Measurements from ENCODE around the gene SRSF1. TPM values are rescaled to one million over a fixed set of nuclear protein-coding genes. Genes with fewer than 3 reads are reported as not detected.

SRSF1 gene
- polyA plus RNA-seq, 2 of the 4 experiments (the other 2 are of a cell fraction), result 364 to 490 TPM

DNA sequence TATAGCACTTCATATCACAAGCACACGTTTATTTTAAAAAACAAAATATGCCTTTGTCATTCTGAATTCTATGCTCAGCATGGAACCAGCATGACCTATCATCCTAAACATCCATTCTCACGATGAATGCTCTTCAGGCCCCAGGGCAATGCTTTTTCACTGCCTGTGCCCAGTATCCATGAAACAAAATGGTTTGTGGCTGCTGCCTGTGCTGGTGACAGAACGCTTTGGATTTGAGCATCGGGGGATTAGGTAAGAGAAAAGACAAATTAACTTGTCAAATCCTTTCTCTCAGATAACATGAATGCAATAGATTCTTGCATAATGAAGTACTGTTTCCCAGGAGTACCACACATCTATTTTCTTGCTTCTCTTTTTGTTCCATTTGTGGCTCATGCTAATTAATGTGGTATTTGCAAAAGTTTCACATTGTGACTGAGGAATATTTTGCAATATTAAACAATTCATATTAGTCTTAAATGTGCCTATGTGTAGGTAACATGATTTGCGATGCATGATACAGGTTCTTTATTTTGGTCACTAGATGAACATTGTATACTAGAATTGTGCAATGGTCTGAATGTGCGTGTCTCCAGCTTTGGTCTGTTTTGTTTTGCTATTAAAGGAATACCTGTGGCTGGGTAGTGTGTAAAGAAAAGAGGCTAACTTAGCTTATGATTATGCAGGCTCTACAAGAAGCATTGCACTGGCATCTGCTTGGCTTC is 25.8 kb upstream of the SRSF1 start:
- ChIA-PET CTCF (interaction anchor here (1.2 to 2.1 kb wide), 2 partner anchors 14 to 33 kb away, joined by 3 to 8 read pairs; no protein-coding TSS in a partner anchor), POLR2A (no interaction called here)
- FAIRE-seq, result peak; percentile 23
- WGBS (ENCODE audit: missing lambda C conversion rate), result 26% methylated on average over 6 of the region's 6 CpGs
- no peak overlapping the region for H3K27ac ChIP-seq
- H3K4me3 ChIP-seq, result no peak overlapping the region
- peaks cover 16% of the 10 kb centered on the region for H3K9me3 ChIP-seq
- H3K4me1 ChIP-seq, result no peaks in the 10 kb centered on the region
- TF ChIP-seq ZC3H11A (IDR thresholded peaks at IDR 0.05), result no peak
- peak in 1 of 2 experiments; percentile 34; a peak in 1 of 4 replicates for TF ChIP-seq CEBPB (IDR thresholded peaks at IDR 0.05)
- no peak for TF ChIP-seq EHMT2 (IDR thresholded peaks at IDR 0.05; ENCODE audit: low read depth)
- no peak for TF ChIP-seq HOXB5 (CRISPR knock-in tag; IDR thresholded peaks at IDR 0.05)
- H3K4me2 ChIP-seq, result no peak overlapping the region
- DNase-seq (ENCODE audit: low read depth in 1 of 2, low spot score in 1 of 2), result no peak
- no peak for ATAC-seq

- ATAC-seq (no peak), FAIRE-seq (no peak), DNase-seq (ENCODE audit: low read depth in 1 of 2, low spot score in 1 of 2) (peak in 1 of 2 experiments; percentile 21)
- TF ChIP-seq, protein P1, sequence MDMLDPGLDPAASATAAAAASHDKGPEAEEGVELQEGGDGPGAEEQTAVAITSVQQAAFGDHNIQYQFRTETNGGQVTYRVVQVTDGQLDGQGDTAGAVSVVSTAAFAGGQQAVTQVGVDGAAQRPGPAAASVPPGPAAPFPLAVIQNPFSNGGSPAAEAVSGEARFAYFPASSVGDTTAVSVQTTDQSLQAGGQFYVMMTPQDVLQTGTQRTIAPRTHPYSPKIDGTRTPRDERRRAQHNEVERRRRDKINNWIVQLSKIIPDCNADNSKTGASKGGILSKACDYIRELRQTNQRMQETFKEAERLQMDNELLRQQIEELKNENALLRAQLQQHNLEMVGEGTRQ (IDR thresholded peaks at IDR 0.05), result no peak
- TF ChIP-seq HOXB13 (CRISPR knock-in tag; IDR thresholded peaks at IDR 0.05; ENCODE audit: low read depth), result no peak
- TF ChIP-seq, protein P2, sequence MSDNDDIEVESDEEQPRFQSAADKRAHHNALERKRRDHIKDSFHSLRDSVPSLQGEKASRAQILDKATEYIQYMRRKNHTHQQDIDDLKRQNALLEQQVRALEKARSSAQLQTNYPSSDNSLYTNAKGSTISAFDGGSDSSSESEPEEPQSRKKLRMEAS (IDR thresholded peaks at IDR 0.05), result no peak
- no peak for TF ChIP-seq MAFK (IDR thresholded peaks at IDR 0.05; ENCODE audit: partially characterized antibody)
- TF ChIP-seq JUNB (IDR thresholded peaks at IDR 0.05), result no peak
- TF ChIP-seq GATA3 (IDR thresholded peaks at IDR 0.05; ENCODE audit: borderline replicate concordance), result no peak
- TF ChIP-seq CHD4 (IDR thresholded peaks at IDR 0.05; ENCODE audit: borderline replicate concordance), result no peak
- TF ChIP-seq HEYL (CRISPR knock-in tag; IDR thresholded peaks at IDR 0.05), result no peak
- no peak for TF ChIP-seq MYC (IDR thresholded peaks at IDR 0.05; ENCODE audit: borderline replicate concordance, low read length)
- no peak for TF ChIP-seq ZC3H11A (IDR thresholded peaks at IDR 0.05)
- TF ChIP-seq ELK1 (IDR thresholded peaks at IDR 0.05; ENCODE audit: low read depth, low read length), result no peak
- Histone ChIP-seq H3K4me2 (no peak overlapping the region), H3K4me3 (no peak overlapping the region), H3K27ac (no peak overlapping the region), H3K9me3 (peaks cover 17% of the 10 kb centered on the region), H3K4me1 (no peaks in the 10 kb centered on the region)
- POLR2A ChIA-PET, result interaction anchor here (0.6 kb wide), 1 partner anchor 9 kb away, joined by 6 read pairs; no protein-coding TSS in a partner anchor
- CTCF ChIA-PET, result no interaction called here
These were observed 21.5 kb upstream of the SRSF1 start for GRCh38 chr17:58028578-58028977.

DNA sequence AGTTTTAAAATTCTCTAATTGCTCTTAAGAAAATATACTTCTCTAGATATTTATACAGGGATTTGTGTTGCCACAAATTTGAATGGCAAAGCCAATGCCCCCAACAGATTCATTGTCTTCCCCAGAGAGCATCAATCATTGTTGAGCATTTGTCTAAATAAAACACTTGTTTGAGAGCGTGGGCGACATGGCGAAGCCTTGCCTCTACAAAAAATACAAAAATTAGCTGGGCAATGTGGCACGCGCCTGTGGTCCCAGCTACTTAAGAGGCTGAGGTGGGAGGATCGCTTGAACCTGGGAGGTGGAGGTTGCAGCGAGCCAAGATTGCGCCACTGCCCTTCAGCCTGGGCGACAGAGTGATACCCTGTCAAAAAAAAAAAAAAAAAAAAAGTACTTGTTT is 13.4 kb upstream of the SRSF1 start:
- H3K4me2 ChIP-seq, result no peak overlapping the region
- ATAC-seq (no peak), FAIRE-seq (no peak), DNase-seq (ENCODE audit: low read depth in 1 of 2, low spot score in 1 of 2) (no peak)
- TF ChIP-seq PHF8 (IDR thresholded peaks at IDR 0.05; ENCODE audit: borderline replicate concordance, low read depth) (no peak), POLR2A (IDR thresholded peaks at IDR 0.05; ENCODE audit: low read length) (no peak), KDM1A (IDR thresholded peaks at IDR 0.05; ENCODE audit: low read depth) (no peak), CEBPB (IDR thresholded peaks at IDR 0.05) (no peak), NR3C1 (IDR thresholded peaks at IDR 0.05) (no peak), MAZ (IDR thresholded peaks at IDR 0.05; ENCODE audit: borderline replicate concordance, low read depth, low read length) (no peak), ZSCAN20 (CRISPR knock-in tag; IDR thresholded peaks at IDR 0.05) (no peak), RFX5 (IDR thresholded peaks at IDR 0.05) (no peak), RNF2 (IDR thresholded peaks at IDR 0.05; ENCODE audit: borderline replicate concordance, low read depth) (no peak), NPAS2 (CRISPR knock-in tag; IDR thresholded peaks at IDR 0.05; ENCODE audit: borderline replicate concordance) (no peak), ESRRA (IDR thresholded peaks at IDR 0.05; ENCODE audit: borderline replicate concordance, low read length) (no peak), FOXS1 (CRISPR knock-in tag; IDR thresholded peaks at IDR 0.05) (no peak), HOXA7 (CRISPR knock-in tag; IDR thresholded peaks at IDR 0.05) (no peak), EHF (CRISPR knock-in tag; IDR thresholded peaks at IDR 0.05) (no peak), RARB (CRISPR knock-in tag; IDR thresholded peaks at IDR 0.05) (no peak), BHLHE40 (IDR thresholded peaks at IDR 0.05; ENCODE audit: low read depth, low read length) (no peak)
- TF ChIP-seq, protein P2 (IDR thresholded peaks at IDR 0.05), result no peak
- TF ChIP-seq, protein P3, sequence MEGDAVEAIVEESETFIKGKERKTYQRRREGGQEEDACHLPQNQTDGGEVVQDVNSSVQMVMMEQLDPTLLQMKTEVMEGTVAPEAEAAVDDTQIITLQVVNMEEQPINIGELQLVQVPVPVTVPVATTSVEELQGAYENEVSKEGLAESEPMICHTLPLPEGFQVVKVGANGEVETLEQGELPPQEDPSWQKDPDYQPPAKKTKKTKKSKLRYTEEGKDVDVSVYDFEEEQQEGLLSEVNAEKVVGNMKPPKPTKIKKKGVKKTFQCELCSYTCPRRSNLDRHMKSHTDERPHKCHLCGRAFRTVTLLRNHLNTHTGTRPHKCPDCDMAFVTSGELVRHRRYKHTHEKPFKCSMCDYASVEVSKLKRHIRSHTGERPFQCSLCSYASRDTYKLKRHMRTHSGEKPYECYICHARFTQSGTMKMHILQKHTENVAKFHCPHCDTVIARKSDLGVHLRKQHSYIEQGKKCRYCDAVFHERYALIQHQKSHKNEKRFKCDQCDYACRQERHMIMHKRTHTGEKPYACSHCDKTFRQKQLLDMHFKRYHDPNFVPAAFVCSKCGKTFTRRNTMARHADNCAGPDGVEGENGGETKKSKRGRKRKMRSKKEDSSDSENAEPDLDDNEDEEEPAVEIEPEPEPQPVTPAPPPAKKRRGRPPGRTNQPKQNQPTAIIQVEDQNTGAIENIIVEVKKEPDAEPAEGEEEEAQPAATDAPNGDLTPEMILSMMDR (IDR thresholded peaks at IDR 0.05), result no peak
- no peaks in the 10 kb centered on the region for H3K9me3 ChIP-seq
- H3K27ac ChIP-seq, result no peak overlapping the region
- ChIA-PET CTCF (interaction anchor here (0.7 to 0.9 kb wide), 2 partner anchors 24 to 68 kb away, joined by 4 to 5 read pairs; no protein-coding TSS in a partner anchor), POLR2A (interaction anchor here (1.3 kb wide), 1 partner anchor 63 kb away, joined by 4 read pairs; the partner anchor contains the start of gene DYNLL2)
- 83% methylated on average over 9 of the region's 9 CpGs for WGBS (ENCODE audit: missing lambda C conversion rate)
- H3K4me3 ChIP-seq, result no peak overlapping the region
- no peaks in the 10 kb centered on the region for H3K4me1 ChIP-seq
